NCI-H446 treated with DMSO at 0.1 percent for 48 hours (cell line): ENCODE measurements around the gene NEDD8.

Experiments used
- DNase-seq: peaks from one replicate; lab custom pipeline; 2025; lab: John Stamatoyannopoulos, UW

NEDD8 gene

GRCh38 chr14:24196071-24197055 lies 35.8 kb downstream of the NEDD8 start:
- DNase-seq = no peak

- DNase-seq = peak; percentile 75
These were observed 36.7 kb downstream of the NEDD8 start, which contains the start of gene TM9SF1 for GRCh38 chr14:24195186-24196070. TSS of gene TM9SF1 (minus strand) at chr14:24195441. CDS start at chr14:24195019, 422 bp downstream.

DNA sequence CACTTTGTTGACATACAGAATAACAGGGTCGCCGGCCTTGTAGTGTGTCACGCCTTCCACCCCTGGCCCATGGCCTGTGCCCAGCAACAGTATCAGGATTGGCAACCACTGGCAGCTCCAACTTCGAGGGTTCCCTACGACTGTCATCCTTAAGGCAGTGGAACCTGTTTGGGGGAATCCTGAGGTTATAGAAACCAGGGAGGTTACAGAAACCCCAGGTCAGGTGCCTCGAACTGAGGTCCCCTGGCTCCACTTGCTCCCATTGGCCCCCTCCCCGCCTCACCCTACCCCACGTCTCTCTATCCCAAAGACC lies 37.3 kb downstream of the NEDD8 start:
- DNase-seq = no peak

DNA sequence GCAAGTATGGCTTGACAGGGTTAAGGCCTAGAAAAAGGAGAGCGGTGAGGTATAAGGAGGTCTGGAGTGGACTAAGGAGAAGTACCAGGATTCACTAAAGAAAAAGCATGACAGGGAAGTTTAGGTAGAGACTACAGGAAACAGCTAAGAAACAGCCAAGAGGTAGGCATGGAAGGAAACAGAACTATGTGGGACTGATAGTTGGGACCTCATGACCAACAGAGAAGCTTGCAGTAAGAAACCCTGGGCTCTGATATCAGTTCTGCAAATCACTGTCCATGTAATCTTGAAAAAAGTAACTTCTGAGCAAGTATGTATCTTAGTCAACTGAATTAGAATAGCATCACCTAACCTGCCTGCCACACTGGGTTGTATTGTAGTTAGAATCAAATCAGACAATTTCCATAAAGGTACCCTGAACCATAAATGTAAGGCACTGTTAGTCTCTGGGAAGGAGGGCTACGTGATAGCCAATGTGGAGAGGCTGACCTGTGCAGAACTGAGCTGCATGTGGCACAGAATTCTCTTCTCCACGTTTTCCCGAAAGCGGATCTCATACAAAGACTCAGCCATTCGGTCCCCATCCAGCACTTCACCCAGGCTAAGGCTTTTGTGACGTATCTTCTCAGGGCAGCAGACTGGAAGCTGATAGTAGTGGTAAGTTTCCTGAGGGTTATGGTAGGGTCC lies 37.8 kb downstream of the NEDD8 start:
- no peak for DNase-seq

DNA sequence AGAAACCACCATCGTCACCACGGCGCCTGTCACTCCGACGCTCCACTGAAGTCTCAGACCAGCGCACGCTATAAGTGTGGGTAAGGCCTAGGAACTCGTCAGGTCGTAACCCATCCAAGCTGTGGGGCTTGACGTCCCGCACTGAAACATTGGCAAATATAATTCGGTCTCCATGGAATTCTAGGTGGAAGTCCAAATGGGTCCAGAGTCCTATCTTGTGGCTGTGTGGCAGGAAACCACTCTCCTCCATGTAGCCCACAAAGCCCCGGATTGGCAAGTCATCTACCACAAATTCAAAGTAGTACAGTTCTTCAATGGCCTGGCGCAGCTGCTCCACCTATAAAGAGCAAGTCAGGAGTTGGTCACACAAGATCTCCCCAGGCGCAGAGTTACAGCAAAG lies 39.2 kb downstream of the NEDD8 start:
- DNase-seq = no peak

DNA sequence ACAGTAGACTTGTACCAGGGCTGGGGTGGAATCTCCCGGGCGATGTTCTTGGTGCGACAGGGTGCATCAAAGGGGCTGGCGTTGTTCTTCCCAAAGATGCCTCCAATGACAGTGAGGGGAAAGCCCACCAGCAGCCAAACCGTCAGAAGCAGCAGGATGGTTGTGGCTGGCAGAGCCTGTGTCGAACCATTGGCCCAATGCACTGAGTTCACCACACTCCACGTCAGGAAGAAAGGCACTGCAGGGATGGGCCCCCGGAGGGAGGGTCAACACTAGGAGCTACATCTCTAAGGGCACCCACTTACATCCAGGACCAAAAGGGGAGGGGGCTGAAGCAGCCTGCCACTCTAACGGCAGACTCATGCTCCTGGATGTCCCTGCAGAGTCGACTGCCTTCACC lies 41.8 kb downstream of the NEDD8 start:
- DNase-seq = no peak

GRCh38 chr14:24189460-24189859 lies 42.7 kb downstream of the NEDD8 start:
- no peak for DNase-seq

GRCh38 chr14:24189059-24189375 lies 43.1 kb downstream of the NEDD8 start:
- DNase-seq = no peak

DNA sequence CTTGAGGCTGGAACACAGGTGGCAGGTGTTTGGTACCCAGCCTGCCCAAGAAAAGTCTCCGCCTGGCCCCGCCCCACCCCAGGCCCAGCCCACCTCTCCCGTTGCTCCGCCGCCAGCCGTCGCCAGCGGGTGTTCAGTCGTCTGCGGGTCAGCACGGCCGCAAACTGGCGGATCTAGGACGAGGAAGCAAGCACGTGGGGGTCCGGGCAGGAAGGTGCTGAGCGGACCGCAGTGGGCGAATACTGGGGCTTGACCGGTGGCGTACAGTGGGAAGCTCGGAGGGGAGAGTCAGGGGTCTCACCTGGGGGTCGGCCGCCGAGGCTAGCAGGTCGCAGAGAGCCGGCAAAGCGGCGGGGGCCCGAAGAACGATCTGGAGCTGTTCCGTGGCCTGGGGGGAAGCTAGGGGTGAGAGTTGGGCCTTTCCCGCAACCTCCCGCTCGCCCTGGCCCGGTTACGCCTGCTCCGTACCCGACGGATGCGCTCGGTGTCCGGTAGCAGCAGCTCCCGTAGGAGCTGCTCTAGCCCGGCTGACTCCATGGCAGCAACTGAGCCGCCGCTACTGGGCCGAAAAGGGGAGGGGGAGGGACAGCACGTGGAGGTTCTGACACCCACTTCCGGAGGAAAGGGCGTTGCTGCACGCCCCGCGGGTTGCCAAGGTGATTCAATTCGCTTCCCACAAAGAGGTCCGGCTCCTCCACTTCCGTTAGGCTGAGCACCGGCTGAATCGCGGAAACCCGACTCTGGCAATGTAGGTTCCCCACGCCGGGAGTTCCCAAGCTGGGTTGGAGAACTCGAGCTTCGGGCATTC lies 43.7 kb downstream of the NEDD8 start, which contains the start of gene IPO4:
IPO4 (minus strand) TSS at position 566 of the 808 bp plus-strand sequence; CDS start at position 537, 29 bp downstream.
- DNase-seq = peak; percentile 96

DNA sequence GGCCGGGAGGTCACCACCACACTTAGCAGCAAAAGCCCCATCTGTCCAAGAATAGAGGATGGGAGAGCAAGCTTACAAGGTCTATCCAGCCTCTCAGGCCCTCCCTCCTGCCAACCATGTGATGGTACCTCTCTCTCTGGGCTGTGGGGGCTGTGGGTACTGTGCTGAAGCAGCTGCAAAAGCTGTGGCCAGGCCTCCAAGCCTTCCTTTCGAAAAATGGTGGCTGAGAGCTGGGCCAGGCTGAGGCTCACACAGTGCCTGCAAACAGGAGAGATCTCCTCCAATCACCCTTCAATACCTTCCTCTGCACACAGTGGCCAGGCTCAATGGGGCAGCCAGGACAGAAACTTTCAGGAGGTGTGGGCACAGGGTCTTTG lies 44.6 kb downstream of the NEDD8 start:
- DNase-seq = no peak

DNA sequence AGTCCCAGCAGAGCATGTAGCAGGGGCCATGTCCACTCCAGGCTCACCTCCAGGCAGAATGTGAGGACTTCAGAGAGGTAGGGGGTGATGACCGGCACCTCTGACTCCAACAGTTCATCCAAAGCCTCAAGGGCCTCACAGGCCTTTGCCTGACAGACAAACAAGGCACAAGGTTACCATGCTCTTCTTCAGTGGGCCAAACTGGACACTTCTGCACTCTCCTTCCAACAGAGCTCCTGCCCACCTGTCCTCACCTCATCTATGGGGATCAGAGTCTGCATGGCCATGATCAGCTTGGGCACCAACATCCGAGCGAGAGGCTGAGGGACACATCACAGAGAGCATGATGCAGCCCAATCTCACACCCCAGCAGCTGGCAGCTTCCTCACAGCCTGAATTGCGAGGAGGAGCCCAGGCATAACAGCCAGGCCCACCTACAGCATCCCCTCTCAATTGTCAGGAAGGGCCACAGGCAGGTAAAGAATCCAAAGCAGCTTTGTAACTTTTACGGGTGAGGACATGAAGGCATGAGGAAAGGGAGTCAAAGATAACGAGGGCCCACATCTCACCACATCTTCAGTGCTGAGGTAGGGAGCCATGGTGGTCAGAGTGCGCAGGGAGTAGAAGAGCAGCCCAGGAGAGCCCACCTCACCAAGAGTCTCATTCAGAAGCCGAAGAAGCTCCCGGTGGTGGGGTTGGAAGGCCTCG lies 45.2 kb downstream of the NEDD8 start:
- no peak for DNase-seq

- no peak for DNase-seq
These were observed 46.4 kb downstream of the NEDD8 start for GRCh38 chr14:24185741-24186140.

DNA sequence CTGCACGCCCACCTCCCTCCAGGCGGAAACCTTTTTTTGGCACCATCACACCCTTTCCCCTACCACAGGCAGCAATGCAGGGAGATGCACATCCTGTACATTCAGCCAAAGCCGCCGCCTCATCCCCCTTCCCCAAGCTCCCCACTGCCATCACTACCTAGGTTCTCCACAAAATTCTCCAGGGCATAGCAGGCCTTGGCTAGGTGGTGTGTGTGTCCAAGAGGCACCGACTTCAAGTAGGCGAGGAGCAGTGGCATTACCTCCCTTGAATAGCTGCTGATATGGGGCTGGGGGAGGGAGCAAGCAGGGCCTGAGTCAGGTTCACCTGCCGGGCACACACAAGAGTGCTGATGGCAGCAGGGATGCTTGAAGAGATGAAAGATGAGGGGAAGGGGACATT lies 47.1 kb downstream of the NEDD8 start:
- no peak for DNase-seq

DNA sequence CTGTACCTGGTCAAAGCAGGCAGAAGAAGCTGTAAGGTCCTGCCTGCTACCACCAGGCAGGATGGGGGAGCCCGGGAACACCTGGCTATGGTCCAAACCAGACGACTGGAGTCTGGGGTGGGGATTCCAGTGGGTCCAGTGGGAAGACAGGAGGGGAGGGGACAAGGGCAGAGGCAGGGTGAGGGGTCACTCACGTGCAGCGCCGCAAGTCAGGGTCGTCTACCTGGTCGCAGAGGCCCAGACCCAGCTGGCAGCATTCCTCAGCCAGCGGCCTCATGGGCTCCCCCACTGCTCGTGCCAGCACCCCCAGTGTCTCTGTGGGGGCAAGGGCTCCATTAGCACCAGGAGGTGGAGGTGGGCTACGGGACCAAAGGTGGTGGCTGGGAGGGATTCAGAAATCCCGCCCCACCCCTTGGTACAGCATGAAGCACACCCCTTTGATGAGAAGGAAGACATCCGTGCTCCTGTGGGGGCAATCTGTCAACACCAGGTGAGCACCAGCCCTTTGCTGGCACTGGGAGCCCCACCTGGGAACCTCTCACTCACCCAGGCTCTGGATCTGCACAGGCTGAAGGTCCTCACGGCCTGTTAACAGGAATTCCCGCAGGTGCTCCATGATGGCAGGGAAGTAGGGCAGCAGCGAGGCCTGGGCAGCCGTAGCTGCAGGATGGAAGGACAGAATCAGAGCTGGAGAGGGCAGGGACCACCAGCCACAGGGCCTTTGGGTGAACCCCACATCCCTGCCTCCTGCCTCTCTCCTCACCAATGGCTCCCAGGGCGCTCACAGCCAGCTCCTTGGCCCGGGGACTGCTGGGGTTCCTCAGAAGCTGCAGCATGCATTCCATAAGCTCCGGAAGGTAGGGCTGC lies 47.8 kb downstream of the NEDD8 start:
- DNase-seq = no peak

DNA sequence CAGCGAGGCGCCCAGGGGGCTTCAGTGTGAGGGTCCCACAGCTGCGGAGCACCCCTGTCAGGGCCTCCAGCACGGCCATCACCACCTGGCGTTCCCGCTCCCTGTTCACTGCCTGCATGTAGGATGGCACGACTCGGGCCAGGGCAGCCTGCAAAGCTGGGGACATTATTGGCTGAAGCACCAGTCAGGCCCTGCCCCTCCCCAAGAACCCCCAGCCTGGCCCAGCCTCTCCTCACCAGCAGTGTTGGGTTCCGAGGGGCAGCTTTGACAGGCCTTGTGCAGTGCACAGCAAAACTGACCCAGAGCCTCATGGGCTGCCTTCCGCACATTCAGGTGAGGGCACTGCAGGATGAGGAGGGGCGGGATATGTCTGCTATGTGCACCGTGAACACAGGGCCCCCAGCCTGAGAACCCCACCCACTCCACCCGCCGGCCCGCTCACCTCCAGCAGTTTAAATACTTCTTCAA lies 49.1 kb downstream of the NEDD8 start:
- DNase-seq = no peak

DNA sequence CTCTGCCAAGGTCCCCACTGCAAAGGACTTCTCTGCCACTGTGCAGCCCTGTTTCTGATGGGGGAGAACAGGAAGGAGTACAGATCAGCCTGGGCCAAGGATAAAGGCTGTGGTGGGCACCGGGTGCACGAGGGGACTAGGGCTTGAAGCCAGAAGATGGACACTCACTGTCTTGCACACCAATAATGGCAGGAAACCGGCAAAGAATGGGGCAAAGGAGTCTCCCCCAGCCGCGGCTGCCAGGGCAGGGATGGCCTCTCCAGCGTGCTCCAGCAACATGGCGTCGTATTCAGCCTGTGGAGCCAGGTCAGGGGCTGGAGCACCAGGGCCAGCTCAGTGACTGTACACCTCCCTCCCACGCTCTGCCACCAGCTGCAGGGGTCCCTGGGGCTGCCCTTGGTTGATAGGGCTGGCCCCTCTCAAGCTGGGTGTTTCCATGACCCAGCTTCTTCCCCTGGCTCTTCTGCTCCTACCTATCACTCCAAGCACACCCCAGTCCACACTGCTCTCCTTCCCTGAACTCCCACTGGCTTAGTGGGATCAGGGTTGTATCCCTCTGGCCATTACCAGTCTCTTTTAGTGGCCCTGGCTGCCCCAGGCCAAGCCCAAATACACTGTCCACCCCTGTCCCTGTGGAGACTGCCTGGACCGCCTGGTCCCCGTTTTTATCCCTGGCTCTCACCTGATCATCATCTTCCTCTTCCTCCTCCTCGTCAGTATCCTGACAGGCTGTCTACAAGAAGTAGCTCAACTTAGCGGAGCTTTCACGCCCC lies 49.9 kb downstream of the NEDD8 start:
- no peak for DNase-seq

GRCh38 chr14:24181371-24182077 lies 50.6 kb downstream of the NEDD8 start:
- no peak for DNase-seq
